Neural crest cell (in vitro differentiated cells): ENCODE data around the gene PPP2R5B. TPM values are rescaled to one million over a fixed set of nuclear protein-coding genes. Genes with fewer than 3 reads are reported as not detected.
A peak's percentile ranks its signal among the peaks of the same experiment; 100 is the strongest.

Experiments
- DNase-seq: peaks from one replicate; pipeline ENCODE4 v3.0.0; 2021; ENCODE audit warnings: low read depth, mixed read lengths, low spot score
- H3K27ac Mint-ChIP-seq: one replicate; pipeline ENCODE4 v1.8.0; 2021; ENCODE audit warnings: mild to moderate bottlenecking, mixed read lengths; ENCODE audit not compliant: unreplicated experiment
- H3K27me3 Mint-ChIP-seq: 2 replicates; pipeline ENCODE4 v1.8.0; 2021; ENCODE audit warnings: low read depth, mild to moderate bottlenecking, mixed read lengths
- H3K36me3 Mint-ChIP-seq: 2 replicates; pipeline ENCODE4 v1.8.0; 2021; ENCODE audit warnings: low read depth, mild to moderate bottlenecking, mixed read lengths
- H3K4me1 Mint-ChIP-seq: 2 replicates; pipeline ENCODE4 v1.8.0; 2021; ENCODE audit warnings: mixed read lengths
- H3K4me3 Mint-ChIP-seq: one replicate; pipeline ENCODE4 v1.8.0; 2021; ENCODE audit warnings: mild to moderate bottlenecking, mixed read lengths
- H3K9me3 Mint-ChIP-seq: 2 replicates; pipeline ENCODE4 v1.8.0; 2021; ENCODE audit warnings: mixed read lengths
- CTCF ChIP-seq: fragments of 200-600 bp; sonication (generic); conservative IDR thresholded peaks from 2 replicates; pipeline ENCODE4 v1.5.0; 2021; ENCODE audit warnings: antibody characterized with exemption, mild to moderate bottlenecking
- total RNA-seq: library from RNA; stranded (reverse); gene quantifications from 2 replicates; pipeline ENCODE4 v1.2.1, GENCODE V29; 2021

Gene PPP2R5B
- total RNA-seq, 1 donor from 2014 or later = 16.5 TPM

GRCh38 chr11:64911142-64911541, 13.3 kb upstream of the PPP2R5B start:
- Mint-ChIP-seq H3K4me3 (no peak overlapping the region), H3K36me3 (no peaks in the 10 kb centered on the region), H3K27ac (no peak overlapping the region), H3K4me1 (peaks cover 4% of the 10 kb centered on the region), H3K9me3 (no peaks in the 10 kb centered on the region), H3K27me3 (no peaks in the 10 kb centered on the region)
- TF ChIP-seq CTCF = no peak
- no peak for DNase-seq

- no peaks in the 10 kb centered on the region for H3K36me3 Mint-ChIP-seq
- no peak for TF ChIP-seq CTCF
- no peak overlapping the region for H3K27ac Mint-ChIP-seq
- no peak for DNase-seq
- H3K4me3 Mint-ChIP-seq = peak overlapping the region; percentile 59
- peaks cover 10% of the 10 kb centered on the region for H3K4me1 Mint-ChIP-seq
- no peaks in the 10 kb centered on the region for H3K27me3 Mint-ChIP-seq
- no peaks in the 10 kb centered on the region for H3K9me3 Mint-ChIP-seq
Observed at GRCh38 chr11:64911689-64912088, 12.8 kb upstream of the PPP2R5B start.

GRCh38 chr11:64913171-64913727, 11.2 kb upstream of the PPP2R5B start:
- Mint-ChIP-seq H3K4me1 (peaks cover 24% of the 10 kb centered on the region), H3K9me3 (no peaks in the 10 kb centered on the region), H3K27ac (no peak overlapping the region), H3K27me3 (no peaks in the 10 kb centered on the region), H3K4me3 (no peak overlapping the region), H3K36me3 (no peaks in the 10 kb centered on the region)
- DNase-seq = no peak
- TF ChIP-seq CTCF = no peak

GRCh38 chr11:64914123-64914522, 10.4 kb upstream of the PPP2R5B start:
- Mint-ChIP-seq H3K36me3 (no peaks in the 10 kb centered on the region), H3K4me3 (peak overlapping the region; percentile 80), H3K9me3 (no peaks in the 10 kb centered on the region), H3K4me1 (peaks cover 24% of the 10 kb centered on the region), H3K27ac (no peak overlapping the region), H3K27me3 (no peaks in the 10 kb centered on the region)
- no peak for TF ChIP-seq CTCF
- DNase-seq = no peak

GRCh38 chr11:64915376-64915887, 9.1 kb upstream of the PPP2R5B start:
- Mint-ChIP-seq H3K9me3 (no peaks in the 10 kb centered on the region), H3K4me1 (peaks cover 24% of the 10 kb centered on the region), H3K36me3 (no peaks in the 10 kb centered on the region), H3K27me3 (no peaks in the 10 kb centered on the region), H3K4me3 (peak overlapping the region; percentile 94), H3K27ac (peak overlapping the region; percentile 97)
- no peak for TF ChIP-seq CTCF
- no peak for DNase-seq
